NCI-H1436 (cell line): Measurements from ENCODE around the gene GRHL3.

Experiments used
- DNase-seq: peaks from one replicate; lab custom pipeline; 2025; lab: John Stamatoyannopoulos, UW

Gene GRHL3

DNA sequence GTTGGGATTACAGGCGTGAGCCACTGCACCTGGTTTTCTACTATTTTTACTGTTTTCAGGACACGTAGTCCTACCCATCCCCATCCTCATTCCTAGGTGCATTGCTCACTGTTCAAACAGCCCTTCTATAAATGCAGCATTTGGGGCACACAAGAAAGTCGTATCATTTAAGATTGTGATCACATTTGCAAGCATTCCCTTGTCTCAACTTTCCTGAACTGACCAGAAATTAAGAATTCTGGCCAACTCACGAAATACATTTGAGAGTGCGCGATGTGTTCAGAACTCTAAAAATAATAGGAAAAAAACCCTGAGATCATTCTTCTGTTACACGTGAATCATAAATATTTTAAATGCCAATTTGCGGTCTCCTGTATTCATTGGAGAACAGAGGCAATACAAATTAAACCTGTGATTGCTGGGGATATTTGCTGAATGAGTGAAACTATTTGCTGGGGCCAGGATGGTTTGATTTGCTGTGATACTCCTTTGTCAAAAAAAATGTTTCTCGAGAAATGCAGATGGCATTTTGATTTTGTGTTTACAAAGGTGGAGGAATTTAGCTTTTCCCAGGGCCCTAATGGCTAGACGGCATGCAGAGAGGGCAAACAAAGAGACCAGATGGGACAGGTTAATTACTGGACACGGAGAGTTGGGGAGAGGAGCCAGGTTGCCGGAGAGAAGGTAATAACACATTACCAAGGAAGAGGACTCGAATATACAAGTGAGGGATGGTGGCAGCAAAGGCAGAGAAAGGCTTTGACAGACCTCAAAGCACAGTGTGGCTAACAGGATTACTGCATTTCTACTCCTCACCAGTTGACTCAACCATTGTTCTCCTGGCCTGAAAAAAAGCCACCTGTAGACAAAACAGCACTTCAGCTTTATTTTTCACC, 56.0 kb downstream of the GRHL3 start:
- DNase-seq = no peak

DNA sequence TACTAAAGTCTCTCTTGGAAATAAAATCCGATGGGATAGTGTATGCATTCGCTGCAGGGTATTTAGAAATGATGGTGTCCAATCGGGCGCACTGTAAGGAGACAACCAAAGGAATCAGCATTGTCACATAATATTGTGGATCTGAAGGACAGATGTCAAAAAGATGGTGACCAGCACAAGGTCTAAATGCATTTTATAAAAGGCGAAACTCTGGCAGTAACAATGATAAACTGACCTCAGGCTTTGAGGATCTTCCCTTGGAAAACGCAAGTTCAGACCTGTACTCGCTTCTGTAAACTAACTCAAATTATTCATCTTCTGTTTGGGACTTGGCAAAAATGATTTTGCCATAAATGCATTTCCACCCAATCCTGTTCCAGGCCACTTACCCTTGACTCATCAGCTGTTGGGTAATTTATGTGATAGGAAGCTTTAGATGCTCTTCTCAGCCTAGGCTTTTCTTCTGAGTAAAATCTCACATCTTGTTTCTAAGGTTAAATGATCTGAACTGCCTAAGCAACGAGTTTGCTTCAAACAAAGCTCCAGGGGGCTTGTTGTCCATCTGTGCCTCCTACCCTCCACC, 60.7 kb downstream of the GRHL3 start:
- DNase-seq = no peak

DNA sequence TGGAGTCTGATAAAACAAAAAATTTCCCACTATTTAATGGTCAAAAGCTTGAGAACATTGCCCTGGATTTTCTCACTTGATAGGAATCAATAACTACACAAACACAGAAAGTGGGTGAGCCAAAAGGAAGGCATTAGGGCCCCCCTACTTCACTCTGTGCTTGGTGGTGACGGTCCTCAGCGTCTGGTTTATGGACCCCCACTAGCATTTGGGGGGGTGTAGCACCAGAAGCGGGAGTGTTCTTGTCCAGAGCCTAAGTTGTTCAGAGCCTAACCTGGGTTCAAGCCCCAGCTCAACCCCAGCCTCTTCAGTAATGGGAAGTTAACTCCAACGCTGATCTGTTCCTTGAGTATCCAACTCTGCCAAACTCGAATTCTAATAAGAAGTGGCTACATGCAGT, 61.4 kb downstream of the GRHL3 start:
- DNase-seq = no peak

DNA sequence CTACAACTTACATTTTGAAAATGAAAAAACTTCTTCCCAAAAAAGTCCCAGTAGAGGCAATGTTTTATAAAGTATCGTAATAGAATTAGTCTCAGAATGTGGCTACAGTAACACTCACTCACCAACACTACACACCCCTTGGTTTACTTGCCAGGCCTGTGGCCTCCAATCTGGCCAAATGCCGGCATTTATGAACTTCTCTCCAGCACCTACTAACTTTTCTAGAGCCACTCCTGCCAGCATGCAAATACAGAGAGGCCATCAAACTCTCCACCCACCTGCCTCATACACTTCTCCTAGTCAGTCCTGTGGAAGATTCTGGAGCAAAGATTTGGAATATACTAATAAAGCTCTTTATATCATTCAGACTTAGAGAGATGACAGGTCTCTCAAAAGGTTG, 62.1 kb downstream of the GRHL3 start:
- DNase-seq = no peak

DNA sequence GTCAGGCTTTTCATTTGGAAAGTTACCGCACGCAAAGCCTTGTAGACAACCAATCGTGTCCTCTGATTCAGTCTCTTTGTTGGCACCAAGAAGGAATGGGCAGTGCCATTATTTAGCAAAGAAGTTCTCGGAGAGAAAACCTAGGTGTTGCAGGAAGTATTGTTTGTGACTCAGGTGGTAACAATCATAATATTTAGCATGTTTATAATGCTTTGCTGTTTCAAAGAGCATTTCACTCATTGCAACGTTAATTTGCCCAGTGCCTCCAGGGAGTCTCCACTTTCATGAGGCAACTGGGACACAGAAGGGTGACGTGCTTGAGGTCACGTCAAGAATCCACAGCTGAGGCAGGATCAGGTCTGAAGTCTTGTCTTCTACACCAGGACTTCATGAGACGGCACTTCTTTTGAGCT, 63.0 kb downstream of the GRHL3 start:
- DNase-seq = no peak

DNA sequence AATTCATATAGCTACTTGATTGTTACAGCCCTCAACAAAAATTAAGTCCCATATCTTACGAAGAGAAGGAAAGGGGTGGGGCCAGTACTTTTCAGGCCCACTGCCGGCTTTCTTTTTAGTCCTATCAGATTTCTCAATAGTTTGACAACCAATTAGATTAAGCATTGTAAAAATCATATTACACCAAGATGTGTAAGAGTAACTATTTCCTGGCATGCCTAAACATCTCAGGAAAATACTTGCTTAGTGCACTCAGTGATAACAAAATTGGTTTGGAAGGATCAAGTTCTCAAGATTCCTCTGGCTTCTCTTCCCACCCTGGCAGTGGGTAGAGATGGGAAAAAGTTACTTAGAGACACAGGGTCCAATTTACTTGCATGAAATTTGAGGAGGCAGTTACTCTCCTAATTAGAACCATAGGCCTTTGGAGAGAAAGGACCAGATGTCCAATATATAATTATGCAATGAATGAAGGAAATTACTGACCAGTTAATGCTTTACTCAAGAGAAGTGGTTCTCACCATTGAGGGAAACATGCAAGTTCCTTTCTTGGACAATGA, 64.3 kb downstream of the GRHL3 start:
- DNase-seq = no peak

DNA sequence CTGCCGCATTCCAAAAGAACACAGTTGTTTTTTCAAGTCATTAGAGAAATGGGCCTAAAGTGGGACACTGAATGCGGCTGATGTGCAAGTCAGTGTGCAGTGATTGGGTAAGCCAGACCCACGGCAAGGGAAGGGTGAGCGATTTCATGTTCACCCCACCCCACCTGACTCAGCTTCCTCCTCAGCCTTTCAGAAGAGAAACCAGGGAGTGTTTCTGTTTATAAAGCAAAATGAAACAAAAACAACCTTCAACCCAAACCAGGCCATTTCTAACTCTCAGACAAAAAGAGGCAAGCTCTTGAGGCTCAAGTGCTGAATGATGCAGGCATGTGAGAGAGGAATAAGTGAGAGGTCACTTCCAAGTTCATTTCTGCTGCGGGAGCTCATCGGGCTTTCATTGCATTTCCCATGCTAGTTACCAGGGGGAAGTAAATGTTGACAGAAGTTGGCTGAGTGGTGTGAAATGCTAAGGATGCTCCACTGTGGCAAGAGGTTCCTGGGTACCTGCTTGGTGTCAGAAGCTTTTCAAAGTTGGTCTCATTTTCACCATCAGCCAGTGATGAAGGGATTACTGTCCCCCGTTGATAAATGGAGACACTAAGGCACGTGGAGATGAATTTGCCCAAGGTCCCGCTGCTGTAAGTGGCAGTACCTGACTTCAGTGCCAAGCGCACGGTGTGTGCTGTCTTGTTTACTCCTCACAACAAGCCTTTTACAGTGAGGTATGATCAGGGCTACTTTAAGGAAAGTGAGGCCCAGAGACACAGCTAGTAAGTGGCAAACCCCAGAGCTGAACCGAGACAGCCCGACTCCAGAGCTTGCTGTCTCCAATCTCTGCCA, 65.3 kb downstream of the GRHL3 start:
- DNase-seq = no peak

DNA sequence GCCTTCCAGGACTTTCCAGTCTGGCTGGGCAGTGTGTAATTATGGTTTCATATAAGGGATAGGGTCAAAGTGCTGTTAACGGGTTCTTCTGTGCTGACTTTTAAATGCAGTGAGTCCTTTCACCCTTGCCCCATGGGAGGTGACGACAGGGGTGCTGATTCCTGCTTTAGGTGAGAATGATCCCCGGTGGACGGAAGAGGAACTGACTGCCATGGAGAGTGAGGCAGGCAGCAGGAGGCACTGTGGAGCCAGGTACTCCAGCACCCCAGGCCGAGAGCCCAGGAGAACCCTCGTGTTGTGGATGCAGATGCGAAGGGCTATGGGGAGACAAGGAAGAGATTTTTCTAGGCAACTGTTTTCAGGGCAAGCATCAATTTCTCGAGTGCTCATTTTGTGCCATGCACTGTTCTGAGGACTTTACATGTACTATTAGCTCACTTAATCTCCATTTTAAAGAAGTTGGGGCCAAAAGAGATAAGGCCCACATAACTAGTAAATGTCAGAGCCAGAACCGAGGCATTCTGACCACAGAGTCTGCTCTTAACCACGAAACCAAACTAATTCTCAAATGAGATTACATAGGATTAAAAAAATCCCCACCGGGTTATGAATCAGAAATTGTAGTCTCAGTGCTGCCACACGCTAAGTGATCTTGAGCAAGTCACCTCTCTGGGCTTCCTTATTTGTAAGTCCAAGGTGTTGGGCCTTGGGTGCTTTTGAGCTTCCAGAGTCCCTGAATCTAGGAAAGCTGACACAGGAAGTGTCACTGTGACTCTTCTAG, 66.2 kb downstream of the GRHL3 start:
- no peak for DNase-seq

DNA sequence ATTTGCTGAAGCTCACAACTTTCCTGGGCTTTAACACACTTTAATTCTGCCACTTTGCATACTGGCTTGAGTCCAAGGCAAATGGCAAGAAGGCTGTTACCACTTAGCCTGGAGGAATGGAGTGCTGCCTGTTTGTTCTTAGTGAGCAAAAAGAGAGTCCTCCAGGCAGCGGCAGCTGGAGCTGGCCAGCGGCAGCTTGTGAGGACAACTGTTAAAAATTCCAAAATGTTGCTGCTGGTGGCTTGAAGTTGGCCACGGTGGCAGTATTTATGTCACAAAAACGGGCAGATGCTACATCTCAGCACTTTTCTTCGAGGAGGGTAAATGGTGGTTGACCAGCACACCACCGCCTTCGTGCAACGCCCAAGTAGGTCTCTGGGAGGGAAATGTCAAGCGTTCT, 67.1 kb downstream of the GRHL3 start:
- DNase-seq = peak; percentile 12

DNA sequence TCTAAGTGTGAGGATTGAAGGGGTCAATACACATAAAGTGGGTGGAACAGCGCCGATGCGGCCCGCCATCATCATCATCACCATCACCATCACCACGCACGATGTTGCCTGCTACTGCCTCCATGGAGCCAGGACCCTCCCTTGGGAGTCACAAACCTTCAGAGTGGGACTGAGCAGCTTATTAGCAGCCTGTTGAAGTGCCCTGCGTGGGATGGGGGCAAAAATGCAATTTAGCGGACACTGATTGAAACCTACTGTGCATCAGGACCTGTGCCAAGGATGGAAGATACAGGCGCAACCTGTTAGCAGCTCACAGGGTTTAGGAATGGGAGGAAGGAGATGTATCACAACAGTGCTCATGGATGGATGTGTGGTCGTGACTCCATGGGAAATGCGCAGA, 67.8 kb downstream of the GRHL3 start:
- no peak for DNase-seq

DNA sequence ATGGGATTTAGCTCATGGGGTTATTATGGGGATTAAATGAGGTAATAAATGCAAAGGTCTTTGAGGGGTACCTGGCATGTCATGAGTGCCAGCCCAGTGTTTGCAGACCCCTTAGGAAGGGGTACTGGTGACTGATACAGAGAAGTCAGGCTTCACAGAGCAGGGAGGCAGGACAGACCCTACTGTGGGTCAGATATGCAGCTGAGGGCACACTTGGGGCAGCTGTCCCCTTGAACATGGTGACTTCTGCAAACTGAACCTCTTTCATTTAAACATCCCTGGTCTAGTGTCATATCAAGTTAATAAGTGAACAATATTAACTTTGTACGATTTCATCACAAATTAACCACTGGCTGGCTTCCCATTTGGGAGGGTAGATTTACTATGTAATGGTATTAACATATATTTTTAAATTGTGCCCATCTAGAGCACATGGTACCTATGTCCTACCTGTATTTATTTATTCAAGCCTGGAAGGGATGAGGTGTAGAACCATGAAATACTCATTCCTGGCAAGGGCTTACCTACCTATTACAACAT, 68.5 kb downstream of the GRHL3 start:
- no peak for DNase-seq

DNA sequence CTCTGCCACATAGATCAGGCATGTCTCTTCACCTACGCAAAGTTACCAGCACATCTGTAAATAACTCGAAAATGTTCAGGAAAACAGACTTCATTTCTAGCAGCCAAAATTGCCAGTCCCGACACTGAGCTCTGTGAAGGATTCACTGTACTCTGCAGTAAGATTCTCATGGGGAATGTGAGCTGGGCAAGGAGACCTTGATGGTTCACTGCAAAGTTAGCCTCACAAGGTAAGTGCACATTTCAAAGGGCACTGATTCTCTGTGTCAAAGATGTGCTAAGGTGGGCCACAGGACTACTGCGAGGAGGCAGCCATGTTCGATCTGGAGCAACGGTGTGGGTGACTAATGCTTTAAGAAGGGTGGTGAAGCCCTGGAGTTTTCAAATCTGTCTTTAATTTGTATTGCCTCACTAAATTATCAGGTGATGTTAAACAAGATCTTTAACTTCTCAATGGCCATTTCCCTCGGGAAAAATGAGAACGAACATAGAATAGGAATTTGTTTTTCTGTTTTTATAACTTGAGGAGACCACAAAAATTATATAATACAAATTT, 69.3 kb downstream of the GRHL3 start:
- no peak for DNase-seq

DNA sequence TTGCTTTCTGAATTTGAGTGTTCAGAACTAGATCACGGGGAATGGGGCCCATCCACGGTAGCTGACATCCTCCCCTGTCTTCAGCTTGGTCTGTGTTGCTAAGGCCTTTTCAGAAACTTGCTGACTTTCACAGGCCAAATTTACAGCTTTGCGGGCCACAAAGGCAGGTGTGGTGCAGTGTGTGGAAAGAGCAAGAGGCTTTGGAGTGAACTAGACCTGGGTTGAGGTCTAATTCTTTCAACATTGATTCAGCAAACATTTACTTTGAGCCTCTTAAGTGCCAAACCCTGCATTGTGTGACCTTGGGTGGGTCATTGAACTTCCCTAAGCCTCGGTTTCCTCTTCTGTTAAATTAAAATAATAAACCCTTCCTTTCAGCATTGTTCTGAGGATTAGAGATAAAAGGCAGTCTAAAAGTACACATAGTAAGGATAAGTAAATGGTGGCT, 70.1 kb downstream of the GRHL3 start:
- no peak for DNase-seq

DNA sequence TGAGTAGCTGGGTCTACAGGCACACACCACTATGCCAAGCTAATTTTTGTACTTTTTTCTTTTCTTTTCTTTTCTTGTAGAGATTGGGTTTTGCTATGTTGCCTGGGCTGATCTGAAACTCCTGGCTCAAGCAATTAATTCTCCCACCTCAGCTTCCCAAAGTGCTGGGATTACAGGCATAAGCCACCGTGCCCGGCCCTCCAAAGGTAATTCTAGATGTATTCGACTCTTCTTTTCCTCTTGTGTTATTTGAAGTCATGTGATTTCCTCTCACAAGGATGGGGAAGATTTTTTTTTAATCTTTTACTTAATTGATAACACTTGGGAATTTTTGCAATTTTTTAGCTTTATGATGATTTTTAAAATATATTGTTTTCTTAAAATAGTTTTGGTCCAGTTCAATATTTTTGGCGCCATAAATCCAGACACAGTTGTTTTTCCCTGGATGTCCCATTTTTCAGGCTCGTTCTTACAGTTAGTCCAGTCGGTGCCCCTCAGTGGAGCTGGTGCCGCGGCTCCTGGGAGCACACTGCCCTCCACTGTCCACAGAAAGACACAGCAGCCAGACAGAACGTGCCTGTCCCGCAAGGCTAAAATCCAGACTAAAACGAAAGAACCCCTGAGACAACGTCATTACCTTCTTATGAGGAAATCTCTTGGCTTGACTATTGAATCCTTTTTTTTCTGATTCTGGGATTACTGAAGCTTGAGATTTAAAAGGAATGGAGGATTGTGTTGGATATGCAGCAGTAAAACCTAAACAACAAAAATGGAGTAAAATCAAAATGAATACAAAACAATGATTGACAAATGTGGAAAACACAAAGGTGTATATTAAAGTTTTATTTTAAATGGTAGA, 72.0 kb downstream of the GRHL3 start:
- DNase-seq = peak; percentile 65

DNA sequence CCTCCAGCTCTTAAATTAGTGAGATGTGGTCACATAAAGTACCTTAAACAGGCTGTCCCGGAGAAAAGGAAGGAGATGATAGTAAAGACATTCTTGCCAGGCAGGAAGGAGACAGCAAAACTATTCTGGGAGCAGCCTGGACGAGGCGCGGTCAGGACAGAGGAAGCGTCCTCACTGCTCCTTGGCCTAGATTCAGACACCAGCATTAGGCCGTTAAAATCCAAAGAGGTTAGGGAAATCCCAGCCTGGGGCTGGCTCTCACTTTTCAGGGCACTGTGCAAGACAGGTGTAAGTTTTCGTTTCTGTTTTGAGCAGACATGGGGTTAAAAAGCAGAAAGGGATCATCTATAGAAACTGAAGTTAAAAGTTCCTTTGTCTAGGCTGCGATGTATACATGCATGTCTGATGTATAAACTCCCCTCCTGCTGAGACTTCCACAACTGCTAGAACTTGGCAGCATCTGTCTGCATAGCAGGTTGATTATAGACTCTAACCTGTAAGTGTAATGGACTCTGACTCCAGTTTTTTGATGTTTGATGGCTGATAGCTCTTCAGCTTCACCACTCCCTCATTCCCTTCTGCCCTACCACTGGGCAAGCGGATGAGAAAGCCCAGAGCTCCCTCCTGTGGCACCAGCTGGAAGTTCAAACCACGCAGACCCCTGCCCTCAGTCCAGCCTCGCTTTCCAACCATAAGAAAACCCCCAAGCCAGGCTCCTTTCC, 72.9 kb downstream of the GRHL3 start:
- peak; percentile 70 for DNase-seq

DNA sequence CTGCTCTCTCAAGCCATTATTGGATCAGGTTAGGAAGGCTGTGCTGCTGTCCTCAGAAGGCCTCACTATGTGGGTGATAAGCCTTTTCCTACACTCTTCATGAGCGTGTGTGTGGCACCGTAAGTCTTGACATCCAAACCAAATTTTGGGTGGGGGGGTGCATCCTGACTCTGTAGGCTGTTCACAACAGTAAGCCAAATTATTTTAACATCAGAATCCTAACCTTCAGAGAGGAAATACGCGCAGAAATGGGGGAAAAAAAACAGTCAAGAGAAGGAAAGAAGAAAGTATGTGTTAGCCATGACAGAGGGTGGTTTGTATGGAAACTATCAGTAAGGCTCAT, 73.4 kb downstream of the GRHL3 start:
- DNase-seq = no peak

DNA sequence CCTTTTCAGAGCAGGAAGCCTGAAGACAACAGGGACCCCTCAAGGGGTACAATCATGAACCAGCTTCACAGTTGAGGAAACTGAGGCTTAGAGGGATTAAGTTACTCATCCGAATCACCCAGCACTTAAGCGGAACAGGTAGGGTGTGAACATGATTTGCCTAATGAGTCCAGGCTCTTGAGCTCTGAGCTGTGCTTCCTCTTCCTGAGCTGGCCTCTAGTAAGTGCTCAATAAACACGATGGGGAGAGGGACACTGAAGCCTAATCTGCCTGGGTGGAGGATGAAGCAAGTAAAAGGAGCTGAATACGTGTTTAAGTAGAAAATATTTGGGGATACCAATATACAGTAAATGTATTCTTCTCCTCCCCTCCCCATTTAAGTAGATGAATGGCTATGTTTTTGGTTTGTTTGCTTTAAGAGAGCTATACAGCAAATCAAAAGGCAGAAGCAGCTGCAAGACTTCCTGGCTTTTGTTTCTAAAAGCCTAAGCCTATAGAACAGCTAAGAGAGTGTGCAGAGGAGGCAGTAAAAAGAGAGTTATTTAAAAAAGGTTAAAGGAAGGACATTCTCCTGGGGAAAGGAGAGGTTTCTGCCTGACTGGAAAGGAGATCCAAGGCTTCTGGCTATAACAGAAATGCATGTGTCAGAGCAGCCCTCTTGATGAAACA, 74.0 kb downstream of the GRHL3 start:
- DNase-seq = peak; percentile 22

DNA sequence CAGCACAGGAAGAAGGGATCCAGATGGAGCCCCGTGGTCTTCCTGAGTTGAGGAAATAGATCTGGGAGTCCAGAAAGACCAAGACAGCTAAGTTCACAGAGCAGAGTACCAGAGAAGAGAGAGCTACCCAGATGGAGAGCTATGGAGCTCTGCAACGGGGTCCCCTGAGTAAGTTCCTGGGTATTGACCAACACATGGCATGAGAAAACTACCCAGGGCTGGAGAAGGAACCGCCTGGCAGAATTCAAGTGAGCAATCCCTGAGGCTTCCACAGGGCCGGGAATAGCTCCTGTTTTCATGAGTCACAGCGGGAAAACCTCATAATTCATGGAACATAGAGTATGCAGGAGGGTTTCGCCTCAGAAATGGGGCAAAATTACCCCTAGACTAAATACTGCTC, 74.7 kb downstream of the GRHL3 start:
- no peak for DNase-seq

DNA sequence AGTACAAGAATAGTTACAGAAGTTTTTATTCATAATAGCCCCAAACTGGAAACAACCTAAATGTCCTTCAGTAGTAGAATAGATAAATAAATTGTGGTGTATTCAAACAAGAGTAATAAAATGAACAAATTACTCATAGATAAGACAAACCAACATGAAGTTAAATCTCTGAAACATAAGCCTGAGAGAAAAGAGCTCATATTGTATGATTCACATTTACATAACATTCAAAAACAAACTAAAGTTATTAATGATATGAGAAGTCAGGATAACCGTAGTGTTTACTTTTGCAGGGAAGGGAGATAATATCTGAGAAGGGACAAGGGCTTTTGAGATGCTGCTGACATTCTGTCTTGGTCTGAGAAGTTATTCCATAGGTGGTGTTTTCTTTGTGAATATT, 80.9 kb downstream of the GRHL3 start:
- no peak for DNase-seq
